HepG2 (cell line): ENCODE data around the gene MTRF1. TPM values are rescaled to one million over a fixed set of nuclear protein-coding genes. Genes with fewer than 3 reads are reported as not detected.
A peak's percentile ranks its signal among the peaks of the same experiment; 100 is the strongest.

Source experiments
- CEBPG ChIP-seq: IDR thresholded peaks from 2 replicates; pipeline ENCODE4 v1.6.1; 2016
- DR1 ChIP-seq: sonication (generic); formaldehyde crosslinking; IDR thresholded peaks from 2 replicates; pipeline ENCODE4 v1.8.0; 2021; ENCODE audit warnings: mild to moderate bottlenecking, missing genetic modification reagents, inconsistent platforms
- IKZF4 ChIP-seq: sonication (generic); formaldehyde crosslinking; IDR thresholded peaks from 2 replicates; pipeline ENCODE4 v1.5.1; 2020; ENCODE audit warnings: borderline replicate concordance, mild to moderate bottlenecking, low read depth, missing genetic modification reagents; ENCODE audit errors: not compliant biosample characterization
- KAT2B ChIP-seq: fragments of 150-350 bp; IDR thresholded peaks from 2 replicates; pipeline ENCODE4 v1.6.1; 2014; ENCODE audit warnings: low read depth, low read length, borderline replicate concordance
- KDM3A ChIP-seq: IDR thresholded peaks from 2 replicates; pipeline ENCODE4 v1.6.1; 2018; ENCODE audit warnings: low read depth, missing compliant biosample characterization
- PHF20 ChIP-seq: sonication (generic); formaldehyde crosslinking; IDR thresholded peaks from 2 replicates; pipeline ENCODE4 v1.5.0; 2020; ENCODE audit warnings: mild to moderate bottlenecking, missing genetic modification reagents
- POGZ ChIP-seq: sonication (generic); formaldehyde crosslinking; IDR thresholded peaks from 2 replicates; pipeline ENCODE4 v1.4.0; 2020; ENCODE audit warnings: mild to moderate bottlenecking, missing genetic modification reagents
- RXRA ChIP-seq: sonication (generic); formaldehyde crosslinking; IDR thresholded peaks from 2 replicates; pipeline ENCODE4 v1.5.1; 2020; ENCODE audit warnings: missing genetic modification reagents
- SKI ChIP-seq: fragments of 450-650 bp; IDR thresholded peaks from one replicate; pipeline ENCODE4 v1.6.1; 2018; ENCODE audit warnings: mild to moderate bottlenecking; ENCODE audit not compliant: partially characterized antibody
- ZBTB7A ChIP-seq: sonication (generic); formaldehyde crosslinking; IDR thresholded peaks from 2 replicates; pipeline ENCODE4 v1.8.0; 2022; ENCODE audit warnings: mild to moderate bottlenecking, missing genetic modification reagents
- ZNF331 ChIP-seq: sonication (generic); formaldehyde crosslinking; IDR thresholded peaks from 2 replicates; pipeline ENCODE4 v1.4.0; 2020; ENCODE audit warnings: missing genetic modification reagents
- polyA plus RNA-seq, 8 experiments: library from polyadenylated mRNA; depleted of rRNA in 3 of 8; stranded (reverse) in 7 of 8; unstranded in 1 of 8; fragments of >200 nt; fragmentation: Illumina TruSeq in 4 of 8; extraction: Trizol in 4 of 8; gene quantifications; 2 replicates each; pipeline versions ENCODE4 v1.2.1 to v1.2.3, GENCODE V29; 2011 to 2016; ENCODE audit warnings: low read depth in 4 of 8, missing spikeins in 1 of 8, mixed read lengths in 1 of 8; ENCODE audit not compliant: insufficient read depth in 1 of 8
- total RNA-seq, 5 experiments: library from RNA; depleted of rRNA; stranded (reverse); fragments of >200 nt; fragmentation: Illumina TruSeq; extraction: Trizol; gene quantifications; 2 replicates each; pipeline ENCODE4 v1.2.3, GENCODE V29; 2016; ENCODE audit warnings: low read depth in 1 of 5
- TF ChIP-seq, protein P1 (sequence below): sonication (generic); formaldehyde crosslinking; IDR thresholded peaks from 2 replicates; pipeline ENCODE4 v1.4.0; 2020; ENCODE audit warnings: low read depth, missing genetic modification reagents
- TF ChIP-seq, protein P2 (sequence below): sonication (generic); formaldehyde crosslinking; IDR thresholded peaks from 2 replicates; pipeline ENCODE4 v1.8.0; 2022; ENCODE audit warnings: mild to moderate bottlenecking, missing genetic modification reagents, moderate library complexity
- TF ChIP-seq, protein P3 (sequence below): sonication (generic); formaldehyde crosslinking; IDR thresholded peaks from 2 replicates; pipeline ENCODE4 v1.8.0; 2022; ENCODE audit warnings: missing genetic modification reagents, mild to moderate bottlenecking, moderate library complexity, borderline replicate concordance
- TF ChIP-seq, protein P4 (sequence below): sonication (generic); formaldehyde crosslinking; conservative IDR thresholded peaks from 2 replicates; pipeline ENCODE4 v1.4.0; 2020; ENCODE audit warnings: missing genetic modification reagents
- TF ChIP-seq, protein P5 (sequence below): sonication (generic); formaldehyde crosslinking; IDR thresholded peaks from 2 replicates; pipeline ENCODE4 v1.4.0; 2020; ENCODE audit warnings: missing genetic modification reagents
- TF ChIP-seq, protein P6 (sequence below): sonication (generic); formaldehyde crosslinking; IDR thresholded peaks from 2 replicates; pipeline ENCODE4 v1.4.0; 2020; ENCODE audit warnings: mild to moderate bottlenecking, missing genetic modification reagents

MTRF1 gene
- total and polyA plus RNA-seq, 2 of the 13 experiments (the other 11 are each of a cell fraction or from before 2014, with no cell fraction given) = 21.6 to 27.2 TPM

DNA sequence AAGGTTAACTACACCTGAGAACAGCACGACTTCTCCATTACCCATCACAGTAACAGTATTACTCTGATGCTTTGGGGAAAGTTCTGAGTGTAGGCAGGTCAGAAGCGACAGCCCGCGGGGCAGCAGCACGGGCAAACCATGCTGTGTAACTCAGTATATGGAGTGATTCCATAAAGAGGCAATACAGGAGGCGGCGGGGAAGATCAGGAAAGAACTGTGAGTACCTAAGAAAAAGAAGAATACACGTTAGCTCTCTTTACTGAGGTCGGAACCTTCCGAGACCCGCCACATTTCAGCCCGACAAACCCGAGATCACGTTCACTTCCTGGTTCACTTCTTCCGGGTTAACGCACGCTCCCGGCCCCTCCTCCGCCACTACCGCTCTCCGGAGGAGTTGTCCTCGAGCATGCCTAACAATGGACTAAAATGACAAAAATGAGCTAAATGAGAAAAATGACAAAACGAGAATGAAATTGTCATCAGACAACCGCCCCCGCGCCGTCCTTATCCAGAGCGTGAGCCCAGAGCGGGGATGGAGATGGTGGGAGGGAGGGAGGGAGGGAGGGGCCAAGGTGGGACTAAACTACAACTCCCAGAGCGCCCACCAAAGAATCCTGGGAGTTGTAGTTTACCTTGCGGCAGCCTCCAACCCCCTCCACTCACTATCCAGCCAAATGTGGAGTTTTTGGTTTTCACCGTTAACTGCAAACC, at the start of gene MTRF1 (continued):
- TF ChIP-seq, protein P1, sequence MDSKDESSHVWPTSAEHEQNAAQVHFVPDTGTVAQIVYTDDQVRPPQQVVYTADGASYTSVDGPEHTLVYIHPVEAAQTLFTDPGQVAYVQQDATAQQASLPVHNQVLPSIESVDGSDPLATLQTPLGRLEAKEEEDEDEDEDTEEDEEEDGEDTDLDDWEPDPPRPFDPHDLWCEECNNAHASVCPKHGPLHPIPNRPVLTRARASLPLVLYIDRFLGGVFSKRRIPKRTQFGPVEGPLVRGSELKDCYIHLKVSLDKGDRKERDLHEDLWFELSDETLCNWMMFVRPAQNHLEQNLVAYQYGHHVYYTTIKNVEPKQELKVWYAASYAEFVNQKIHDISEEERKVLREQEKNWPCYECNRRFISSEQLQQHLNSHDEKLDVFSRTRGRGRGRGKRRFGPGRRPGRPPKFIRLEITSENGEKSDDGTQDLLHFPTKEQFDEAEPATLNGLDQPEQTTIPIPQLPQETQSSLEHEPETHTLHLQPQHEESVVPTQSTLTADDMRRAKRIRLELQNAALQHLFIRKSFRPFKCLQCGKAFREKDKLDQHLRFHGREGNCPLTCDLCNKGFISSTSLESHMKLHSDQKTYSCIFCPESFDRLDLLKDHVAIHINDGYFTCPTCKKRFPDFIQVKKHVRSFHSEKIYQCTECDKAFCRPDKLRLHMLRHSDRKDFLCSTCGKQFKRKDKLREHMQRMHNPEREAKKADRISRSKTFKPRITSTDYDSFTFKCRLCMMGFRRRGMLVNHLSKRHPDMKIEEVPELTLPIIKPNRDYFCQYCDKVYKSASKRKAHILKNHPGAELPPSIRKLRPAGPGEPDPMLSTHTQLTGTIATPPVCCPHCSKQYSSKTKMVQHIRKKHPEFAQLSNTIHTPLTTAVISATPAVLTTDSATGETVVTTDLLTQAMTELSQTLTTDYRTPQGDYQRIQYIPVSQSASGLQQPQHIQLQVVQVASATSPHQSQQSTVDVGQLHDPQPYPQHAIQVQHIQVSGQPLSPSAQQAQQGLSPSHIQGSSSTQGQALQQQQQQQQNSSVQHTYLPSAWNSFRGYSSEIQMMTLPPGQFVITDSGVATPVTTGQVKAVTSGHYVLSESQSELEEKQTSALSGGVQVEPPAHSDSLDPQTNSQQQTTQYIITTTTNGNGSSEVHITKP = 0 out of 2 replicates have a peak, but pooled peaks have one; percentile 31
- TF ChIP-seq, protein P2, sequence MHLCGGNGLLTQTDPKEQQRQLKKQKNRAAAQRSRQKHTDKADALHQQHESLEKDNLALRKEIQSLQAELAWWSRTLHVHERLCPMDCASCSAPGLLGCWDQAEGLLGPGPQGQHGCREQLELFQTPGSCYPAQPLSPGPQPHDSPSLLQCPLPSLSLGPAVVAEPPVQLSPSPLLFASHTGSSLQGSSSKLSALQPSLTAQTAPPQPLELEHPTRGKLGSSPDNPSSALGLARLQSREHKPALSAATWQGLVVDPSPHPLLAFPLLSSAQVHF (CRISPR knock-in tag) = no peak
- TF ChIP-seq, protein P3, sequence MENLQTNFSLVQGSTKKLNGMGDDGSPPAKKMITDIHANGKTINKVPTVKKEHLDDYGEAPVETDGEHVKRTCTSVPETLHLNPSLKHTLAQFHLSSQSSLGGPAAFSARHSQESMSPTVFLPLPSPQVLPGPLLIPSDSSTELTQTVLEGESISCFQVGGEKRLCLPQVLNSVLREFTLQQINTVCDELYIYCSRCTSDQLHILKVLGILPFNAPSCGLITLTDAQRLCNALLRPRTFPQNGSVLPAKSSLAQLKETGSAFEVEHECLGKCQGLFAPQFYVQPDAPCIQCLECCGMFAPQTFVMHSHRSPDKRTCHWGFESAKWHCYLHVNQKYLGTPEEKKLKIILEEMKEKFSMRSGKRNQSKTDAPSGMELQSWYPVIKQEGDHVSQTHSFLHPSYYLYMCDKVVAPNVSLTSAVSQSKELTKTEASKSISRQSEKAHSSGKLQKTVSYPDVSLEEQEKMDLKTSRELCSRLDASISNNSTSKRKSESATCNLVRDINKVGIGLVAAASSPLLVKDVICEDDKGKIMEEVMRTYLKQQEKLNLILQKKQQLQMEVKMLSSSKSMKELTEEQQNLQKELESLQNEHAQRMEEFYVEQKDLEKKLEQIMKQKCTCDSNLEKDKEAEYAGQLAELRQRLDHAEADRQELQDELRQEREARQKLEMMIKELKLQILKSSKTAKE (CRISPR knock-in tag) = no peak
- TF ChIP-seq, protein P4, sequence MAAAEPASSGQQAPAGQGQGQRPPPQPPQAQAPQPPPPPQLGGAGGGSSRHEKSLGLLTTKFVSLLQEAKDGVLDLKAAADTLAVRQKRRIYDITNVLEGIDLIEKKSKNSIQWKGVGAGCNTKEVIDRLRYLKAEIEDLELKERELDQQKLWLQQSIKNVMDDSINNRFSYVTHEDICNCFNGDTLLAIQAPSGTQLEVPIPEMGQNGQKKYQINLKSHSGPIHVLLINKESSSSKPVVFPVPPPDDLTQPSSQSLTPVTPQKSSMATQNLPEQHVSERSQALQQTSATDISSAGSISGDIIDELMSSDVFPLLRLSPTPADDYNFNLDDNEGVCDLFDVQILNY (CRISPR knock-in tag) = no peak
- no peak for TF ChIP-seq DR1 (CRISPR knock-in tag)
- no peak for TF ChIP-seq SKI
- peak; percentile 50; the same call in 1 of the 2 replicates for TF ChIP-seq RXRA (CRISPR knock-in tag)
- TF ChIP-seq, protein P5, sequence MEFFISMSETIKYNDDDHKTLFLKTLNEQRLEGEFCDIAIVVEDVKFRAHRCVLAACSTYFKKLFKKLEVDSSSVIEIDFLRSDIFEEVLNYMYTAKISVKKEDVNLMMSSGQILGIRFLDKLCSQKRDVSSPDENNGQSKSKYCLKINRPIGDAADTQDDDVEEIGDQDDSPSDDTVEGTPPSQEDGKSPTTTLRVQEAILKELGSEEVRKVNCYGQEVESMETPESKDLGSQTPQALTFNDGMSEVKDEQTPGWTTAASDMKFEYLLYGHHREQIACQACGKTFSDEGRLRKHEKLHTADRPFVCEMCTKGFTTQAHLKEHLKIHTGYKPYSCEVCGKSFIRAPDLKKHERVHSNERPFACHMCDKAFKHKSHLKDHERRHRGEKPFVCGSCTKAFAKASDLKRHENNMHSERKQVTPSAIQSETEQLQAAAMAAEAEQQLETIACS (CRISPR knock-in tag) = no peak
- TF ChIP-seq ZBTB7A (CRISPR knock-in tag) = 0 out of 2 replicates have a peak, but pooled peaks have one; percentile 56
- peak; percentile 39; the same call in 1 of the 2 replicates for TF ChIP-seq POGZ (CRISPR knock-in tag)
- TF ChIP-seq ZNF331 = no peak
- TF ChIP-seq PHF20 (CRISPR knock-in tag) = peak; percentile 87
- no peak for TF ChIP-seq KAT2B
- no peak for TF ChIP-seq KDM3A (CRISPR knock-in tag)
- TF ChIP-seq IKZF4 (CRISPR knock-in tag) = peak; percentile 26
- no peak for TF ChIP-seq CEBPG
- TF ChIP-seq, protein P6, sequence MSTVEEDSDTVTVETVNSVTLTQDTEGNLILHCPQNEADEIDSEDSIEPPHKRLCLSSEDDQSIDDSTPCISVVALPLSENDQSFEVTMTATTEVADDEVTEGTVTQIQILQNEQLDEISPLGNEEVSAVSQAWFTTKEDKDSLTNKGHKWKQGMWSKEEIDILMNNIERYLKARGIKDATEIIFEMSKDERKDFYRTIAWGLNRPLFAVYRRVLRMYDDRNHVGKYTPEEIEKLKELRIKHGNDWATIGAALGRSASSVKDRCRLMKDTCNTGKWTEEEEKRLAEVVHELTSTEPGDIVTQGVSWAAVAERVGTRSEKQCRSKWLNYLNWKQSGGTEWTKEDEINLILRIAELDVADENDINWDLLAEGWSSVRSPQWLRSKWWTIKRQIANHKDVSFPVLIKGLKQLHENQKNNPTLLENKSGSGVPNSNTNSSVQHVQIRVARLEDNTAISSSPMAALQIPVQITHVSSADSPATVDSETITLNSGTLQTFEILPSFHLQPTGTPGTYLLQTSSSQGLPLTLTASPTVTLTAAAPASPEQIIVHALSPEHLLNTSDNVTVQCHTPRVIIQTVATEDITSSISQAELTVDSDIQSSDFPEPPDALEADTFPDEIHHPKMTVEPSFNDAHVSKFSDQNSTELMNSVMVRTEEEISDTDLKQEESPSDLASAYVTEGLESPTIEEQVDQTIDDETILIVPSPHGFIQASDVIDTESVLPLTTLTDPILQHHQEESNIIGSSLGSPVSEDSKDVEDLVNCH (CRISPR knock-in tag) = no peak
